Cardiac septum (tissue), 1 donor: ENCODE measurements around the gene SRGAP1. TPM values are rescaled to one million over a fixed set of nuclear protein-coding genes. Genes with fewer than 3 reads are reported as not detected.
A peak's percentile ranks its signal among the peaks of the same experiment; 100 is the strongest.

Experiments
- DNase-seq: peaks from one replicate; pipeline ENCODE4 v3.0.0-alpha.2; 2020; ENCODE audit warnings: low spot score
- intact Hi-C: fragments of 100-400 bp; cut with DNase I; formaldehyde crosslinking; loops from one replicate; pipeline ENCODE4 v1.14.0; 2022
- long read RNA-seq: library from polyadenylated mRNA; unstranded; transcript quantifications from one replicate; pipeline ENCODE4 v2.0.0, GENCODE V29; 2021
- total RNA-seq: library from RNA; stranded (reverse); fragmentation: NEBNext Ultra II Directional; extraction: Animal tissue kit (Norgen Biotek cat#: 25700); gene quantifications from one replicate; pipeline ENCODE4 v1.2.1, GENCODE V29; 2021
- donor health status: DM: no; HTN: no; CAD: no.

The SRGAP1 gene
- 5.9 TPM for total RNA-seq
- long read RNA-seq, partial matches to known transcripts: 7 of 13 reads
- long read RNA-seq, other reads (novel, unspliced or antisense): 5 of 13 reads

DNA sequence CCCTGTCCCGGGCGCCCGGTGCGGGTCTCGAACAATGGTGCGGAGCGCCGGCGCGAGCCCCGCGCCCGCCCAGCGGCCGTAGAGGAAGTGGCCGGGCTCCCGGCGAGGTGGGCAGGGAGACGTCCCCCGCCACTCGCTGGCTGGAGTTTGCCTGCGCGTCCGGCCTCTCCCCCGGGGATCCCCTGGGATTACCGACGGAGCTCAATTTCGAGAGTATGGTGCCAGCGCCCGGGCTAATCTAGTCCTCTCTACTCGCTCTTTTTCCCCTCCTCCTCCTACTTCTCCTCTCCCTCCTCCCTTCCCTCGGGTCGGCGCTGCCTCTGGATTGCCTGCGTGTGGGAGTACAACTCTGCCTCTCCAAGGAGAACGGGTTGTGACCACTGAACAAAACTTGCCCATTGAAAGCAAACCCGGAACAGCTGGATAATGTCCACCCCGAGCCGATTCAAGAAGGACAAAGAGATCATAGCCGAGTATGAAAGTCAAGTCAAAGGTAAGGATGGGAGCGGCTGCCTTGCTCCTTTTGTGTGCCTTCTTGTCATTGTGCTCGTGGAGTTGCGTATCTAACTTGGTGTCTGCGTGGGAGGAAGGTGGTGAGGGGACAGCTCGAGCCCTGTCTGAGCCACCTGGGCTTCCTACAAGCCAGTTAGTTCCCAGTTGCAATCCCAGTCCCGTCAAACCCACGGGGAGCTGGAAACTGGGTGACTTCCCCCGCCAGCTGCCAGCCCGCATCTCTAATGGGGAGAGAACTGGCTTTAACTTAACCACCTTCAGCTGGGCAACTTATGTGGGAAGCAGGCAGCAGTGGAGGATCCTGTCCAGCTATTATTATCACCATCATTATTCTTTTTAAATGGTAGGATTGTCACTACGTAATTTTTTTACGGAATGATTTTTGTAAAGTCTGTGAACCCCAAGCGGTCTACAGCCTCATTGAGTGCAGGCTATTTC, at the start of gene SRGAP1:
TSS of gene SRGAP1 (plus strand) at position 310 of the 951 bp plus-strand sequence. CDS start at position 427, 117 bp downstream.
- intact Hi-C loops: loop anchor here (1.0 to 5.0 kb wide), 2 partner anchors 238 to 337 kb away; no protein-coding TSS in a partner anchor
- DNase-seq: peak; percentile 84

DNA sequence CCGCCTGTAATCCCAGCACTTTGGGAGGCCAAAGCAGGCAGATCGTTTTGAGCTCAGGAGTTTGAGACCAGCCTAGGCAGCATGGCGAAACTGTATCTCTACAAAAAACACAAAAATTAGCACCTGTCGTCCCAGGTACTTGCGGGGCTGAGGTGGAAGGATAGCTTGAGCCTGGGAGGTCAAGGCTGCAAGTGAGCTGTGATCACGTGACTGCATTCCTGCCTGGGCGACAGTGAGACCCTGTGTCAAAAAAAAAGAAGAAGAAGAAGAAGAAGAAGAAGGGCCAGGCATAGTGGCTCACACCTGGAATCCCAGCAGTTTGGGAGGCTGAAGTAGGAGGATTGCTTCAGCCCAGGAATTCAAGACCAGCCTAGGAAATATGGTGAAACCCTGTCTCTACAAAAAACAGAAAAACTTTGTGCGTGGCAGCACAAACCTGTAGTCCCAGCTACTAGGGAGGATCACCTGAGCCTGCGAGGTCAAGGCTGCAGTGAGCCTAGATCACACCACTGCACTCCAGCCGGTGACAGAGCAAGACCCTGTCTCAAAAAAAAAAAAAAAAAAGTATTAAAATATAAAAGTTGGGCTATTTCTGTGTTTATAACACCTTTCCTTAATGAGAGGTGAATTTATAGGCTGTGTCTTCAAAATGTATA, 49.3 kb upstream of the SRGAP1 start:
- DNase-seq: no peak
- intact Hi-C loops: no loop called here

- DNase-seq: no peak
- intact Hi-C loops: no loop called here
Observed at GRCh38 chr12:63795944-63796343, 48.6 kb upstream of the SRGAP1 start.

DNA sequence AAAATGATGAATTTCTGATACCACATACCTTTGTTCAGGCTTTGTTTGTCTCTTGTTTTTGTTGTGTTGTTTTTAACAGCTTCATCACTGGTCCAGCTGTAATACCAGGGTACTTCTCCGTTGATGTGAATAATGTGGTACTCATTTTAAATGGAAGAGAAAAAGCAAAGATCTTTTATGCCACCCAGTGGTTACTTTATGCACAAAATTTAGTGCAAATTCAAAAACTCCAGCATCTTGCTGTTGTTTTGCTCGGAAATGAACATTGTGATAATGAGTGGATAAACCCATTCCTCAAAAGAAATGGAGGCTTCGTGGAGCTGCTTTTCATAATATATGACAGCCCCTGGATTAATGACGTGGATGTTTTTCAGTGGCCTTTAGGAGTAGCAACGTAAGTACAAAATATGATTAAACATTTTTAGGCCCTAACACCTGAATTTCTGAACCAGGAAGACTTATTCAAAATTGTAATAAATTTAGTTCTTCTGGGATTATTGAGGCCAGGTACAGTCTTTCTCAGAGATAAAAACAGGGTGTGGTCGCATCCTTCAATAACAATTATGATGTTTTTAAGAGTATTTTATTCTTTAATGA, 42.4 kb upstream of the SRGAP1 start:
- intact Hi-C loops: loop anchor here (10.0 kb wide), 3 partner anchors 127 to 697 kb away; no protein-coding TSS in a partner anchor
- no peak for DNase-seq

DNA sequence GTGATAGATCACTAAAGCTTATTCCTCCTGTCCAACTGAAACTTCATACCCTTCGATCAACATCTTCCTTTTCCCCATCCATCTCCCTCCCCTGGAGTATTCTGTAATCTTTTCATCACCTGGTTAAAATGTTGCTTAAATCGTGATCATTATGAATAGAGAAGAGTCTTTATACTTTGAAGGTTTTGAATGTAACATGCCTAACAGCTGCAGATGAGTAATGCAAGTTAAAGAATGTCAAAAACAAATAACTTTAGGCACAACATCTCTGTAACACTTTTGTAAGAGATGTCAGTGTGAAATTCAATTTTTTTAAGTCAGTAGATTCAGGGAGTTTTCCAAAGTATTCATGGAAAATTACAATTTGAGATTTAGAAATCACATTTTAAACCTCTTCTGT, 39.8 kb upstream of the SRGAP1 start:
- no peak for DNase-seq
- intact Hi-C loops: loop anchor here (10.0 kb wide), 3 partner anchors 130 to 700 kb away; no protein-coding TSS in a partner anchor

DNA sequence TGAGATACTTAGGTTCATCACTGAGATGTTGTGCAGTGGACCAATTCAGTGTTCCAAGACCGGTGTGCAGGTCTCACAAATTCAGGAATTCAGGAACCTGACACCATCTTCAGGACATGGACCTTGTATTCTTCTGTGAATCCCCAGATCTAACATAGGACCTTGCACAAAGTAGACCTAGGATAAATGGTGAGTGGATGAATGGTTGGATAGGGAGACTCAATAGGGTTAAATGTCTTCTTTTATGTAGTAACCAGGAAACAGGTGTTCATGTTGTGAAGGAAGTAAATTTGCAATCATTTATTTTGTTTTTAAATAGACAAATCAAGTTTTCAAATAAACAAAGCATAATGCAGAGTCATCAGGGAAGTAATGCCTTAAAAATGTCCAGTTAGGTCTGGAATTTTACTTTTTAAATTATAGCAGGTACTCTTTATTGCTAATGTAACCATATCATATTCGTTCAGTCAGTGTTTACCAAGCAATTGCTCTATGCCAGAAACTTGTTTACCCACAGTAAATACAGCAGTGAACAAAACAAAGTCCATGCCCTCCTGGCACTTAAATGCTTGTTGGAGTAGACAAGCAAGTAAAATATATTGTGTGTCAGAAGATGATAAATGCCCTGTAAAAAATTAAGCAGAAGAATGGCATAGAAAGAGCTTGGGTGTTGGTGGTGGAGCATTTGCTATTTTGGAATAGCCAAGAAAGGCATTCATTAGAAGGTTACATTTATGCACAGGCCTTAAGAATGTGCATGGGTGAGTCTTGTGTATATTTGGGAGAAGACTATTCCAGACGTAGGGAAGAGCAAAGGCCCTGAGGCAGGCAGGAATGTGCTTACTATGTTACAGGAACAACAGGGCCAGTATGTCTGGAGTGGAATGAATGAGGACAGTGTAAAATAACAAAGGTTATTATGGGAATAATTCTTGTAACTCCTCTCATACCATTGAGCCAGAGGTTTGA, 38.5 kb upstream of the SRGAP1 start:
- intact Hi-C loops: loop anchor here (10.0 kb wide), 3 partner anchors 131 to 701 kb away; no protein-coding TSS in a partner anchor

DNA sequence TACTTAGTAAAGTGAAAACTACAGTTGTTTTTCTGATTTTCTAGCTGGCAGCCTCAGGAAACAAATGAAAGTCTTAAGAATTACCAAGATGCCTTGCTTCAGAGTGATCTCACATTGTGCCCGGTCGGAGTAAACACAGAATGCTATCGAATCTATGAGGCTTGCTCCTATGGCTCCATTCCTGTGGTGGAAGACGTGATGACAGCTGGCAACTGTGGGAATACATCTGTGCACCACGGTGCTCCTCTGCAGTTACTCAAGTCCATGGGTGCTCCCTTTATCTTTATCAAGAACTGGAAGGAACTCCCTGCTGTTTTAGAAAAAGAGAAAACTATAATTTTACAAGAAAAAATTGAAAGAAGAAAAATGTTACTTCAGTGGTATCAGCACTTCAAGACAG, 35.9 kb upstream of the SRGAP1 start:
- intact Hi-C loops: loop anchor here (10.0 kb wide), 3 partner anchors 134 to 704 kb away; no protein-coding TSS in a partner anchor
- no peak for DNase-seq

More for the DNA sequence above, 38.5 kb upstream of the SRGAP1 start:
- DNase-seq: no peak

- intact Hi-C loops: loop anchor here (10.0 kb wide), 3 partner anchors 135 to 705 kb away; no protein-coding TSS in a partner anchor
Observed at GRCh38 chr12:63809566-63809965, 34.9 kb upstream of the SRGAP1 start.

DNA sequence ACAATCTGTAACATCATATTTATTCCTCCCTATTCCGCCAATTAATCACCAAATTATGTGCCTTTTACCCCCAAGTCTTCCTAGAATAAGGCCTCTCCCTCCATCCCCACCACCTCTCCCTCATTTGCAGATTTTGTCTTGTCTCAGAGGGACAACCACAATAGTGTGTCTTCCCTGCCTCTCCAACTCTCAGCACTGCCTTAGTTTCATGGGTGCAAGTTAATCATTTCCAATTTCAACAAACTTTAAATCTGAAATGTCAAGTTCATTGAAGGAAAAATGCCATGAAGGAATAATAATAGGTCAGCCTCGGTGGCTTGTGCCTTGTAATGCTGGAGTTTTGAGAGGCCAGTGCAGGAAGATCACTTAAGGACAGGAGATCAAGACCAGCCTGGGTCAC, 33.2 kb upstream of the SRGAP1 start:
- intact Hi-C loops: no loop called here
- DNase-seq: no peak

More at GRCh38 chr12:63809566-63809965, 34.9 kb upstream of the SRGAP1 start:
- no peak for DNase-seq

- intact Hi-C loops: no loop called here
Observed at GRCh38 chr12:63811755-63812154, 32.7 kb upstream of the SRGAP1 start.

DNA sequence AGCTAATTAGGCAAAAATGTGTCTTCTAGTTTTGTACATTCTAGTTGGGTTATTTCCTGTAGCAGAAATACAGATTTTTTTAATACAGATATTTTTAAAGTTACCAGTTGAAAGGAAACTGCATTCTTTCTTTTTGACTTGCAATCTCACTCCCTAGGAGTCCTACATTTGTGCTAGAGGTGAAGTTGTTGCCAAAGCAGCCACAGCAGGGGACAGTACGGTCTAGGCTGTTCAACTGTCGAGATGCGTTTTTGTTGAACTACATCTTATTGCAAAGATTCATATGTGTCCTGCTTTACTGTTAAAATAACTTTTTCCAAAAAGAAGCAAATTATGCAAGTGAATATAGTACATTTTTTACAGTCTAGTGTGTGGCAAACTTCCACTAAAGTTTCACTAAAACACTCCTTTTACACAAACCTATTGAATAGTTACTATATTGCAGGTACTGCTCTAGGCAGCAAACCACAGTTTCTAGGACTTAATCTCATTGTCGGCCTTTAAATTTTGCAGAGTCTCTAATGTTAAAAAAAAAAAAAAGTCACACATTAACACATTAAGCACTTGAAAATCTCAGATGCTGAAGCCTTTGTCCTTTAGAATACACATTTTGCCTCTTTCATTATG, 30.2 kb upstream of the SRGAP1 start:
- intact Hi-C loops: no loop called here
- no peak for DNase-seq

More at GRCh38 chr12:63811755-63812154, 32.7 kb upstream of the SRGAP1 start:
- no peak for DNase-seq

GRCh38 chr12:63815482-63815852, 29.0 kb upstream of the SRGAP1 start:
- intact Hi-C loops: no loop called here
- DNase-seq: no peak

DNA sequence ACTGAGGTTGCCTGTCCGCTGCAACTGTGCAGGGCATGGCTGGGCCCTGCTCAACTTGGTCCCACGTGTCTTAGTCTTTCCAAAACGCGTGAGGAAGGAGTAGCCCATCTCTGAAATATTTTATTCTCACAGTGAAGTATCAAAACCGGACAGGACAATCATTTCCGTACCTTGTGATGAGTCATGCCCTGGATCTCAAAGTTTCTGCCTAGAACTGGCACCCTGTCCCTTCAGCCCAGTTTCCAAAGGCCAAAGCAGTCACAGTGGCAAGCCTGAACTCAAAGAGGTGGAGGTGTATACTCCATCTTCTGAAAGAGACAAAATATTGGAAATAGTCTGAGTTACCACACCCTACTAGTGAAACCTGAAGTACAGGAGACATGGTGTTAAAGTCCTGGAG, 28.5 kb upstream of the SRGAP1 start:
- intact Hi-C loops: no loop called here
- no peak for DNase-seq

DNA sequence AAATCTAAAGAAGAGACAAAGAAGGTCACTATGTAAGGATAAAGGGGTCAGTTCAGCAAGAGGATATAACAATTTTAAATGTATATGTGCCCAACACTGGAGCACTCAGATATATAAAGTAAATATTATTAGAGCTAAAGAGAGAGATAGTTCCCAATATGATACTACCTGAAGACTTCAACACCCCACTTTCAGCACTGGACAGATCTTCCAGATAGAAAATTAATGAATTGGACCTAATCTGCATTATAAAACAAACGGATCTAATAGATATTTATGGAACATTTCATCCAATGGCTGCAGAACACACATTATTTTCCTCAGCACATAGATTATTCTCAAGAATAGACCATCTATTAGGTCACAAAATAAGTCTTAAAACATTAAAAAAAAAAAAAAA, 24.1 kb upstream of the SRGAP1 start:
- intact Hi-C loops: no loop called here
- DNase-seq: no peak

GRCh38 chr12:63821781-63822251, 22.7 kb upstream of the SRGAP1 start:
- DNase-seq: no peak
- intact Hi-C loops: no loop called here

GRCh38 chr12:63822352-63822751, 22.1 kb upstream of the SRGAP1 start:
- intact Hi-C loops: no loop called here
- DNase-seq: no peak

GRCh38 chr12:63823040-63823439, 21.5 kb upstream of the SRGAP1 start:
- no peak for DNase-seq
- intact Hi-C loops: no loop called here

DNA sequence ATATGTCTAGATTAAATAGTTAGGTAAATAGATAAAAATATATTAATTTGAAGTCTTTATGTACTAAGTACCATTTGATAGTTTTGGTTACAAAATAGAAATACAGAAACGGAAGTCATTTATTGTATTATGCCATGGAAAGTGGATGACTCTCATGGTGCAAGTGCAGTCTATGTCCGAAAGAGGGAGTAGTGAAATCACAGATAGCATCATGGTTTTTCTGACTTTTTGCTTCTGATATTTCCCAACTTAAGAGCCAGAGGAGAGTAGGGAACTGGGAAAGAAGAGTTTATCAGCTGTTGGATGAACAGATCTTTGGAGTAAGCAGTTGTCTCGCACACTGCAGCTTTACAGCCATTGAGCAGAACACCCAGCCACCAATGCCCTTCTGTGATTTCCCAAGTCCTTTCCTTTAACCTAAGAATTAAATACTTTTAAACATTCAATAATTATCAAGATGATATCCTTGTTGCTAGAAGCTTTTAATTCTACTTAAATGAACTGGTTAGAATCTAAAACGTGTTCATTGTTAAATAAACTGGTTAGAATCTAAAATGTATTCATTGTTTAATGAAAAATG, 18.4 kb upstream of the SRGAP1 start:
- no peak for DNase-seq
- intact Hi-C loops: loop anchor here (5.0 kb wide), 1 partner anchor 561 kb away; no protein-coding TSS in a partner anchor
